LNCaP clone FGC (cell line): ENCODE results near the gene ANKRD16.
"Not testable (repeated sequence)": the region's sequence is repeated elsewhere in the genome, so short reads cannot be mapped to it uniquely, and the experiment has no call there.

Experiments used
- DNase-seq: peaks from one replicate; pipeline ENCODE4 v3.0.0-alpha.2; 2011; ENCODE audit warnings: low read depth
- H3K4me3 ChIP-seq: 2 replicates; pipeline ENCODE4 v1.5.1; 2011; ENCODE audit warnings: mild to moderate bottlenecking, low read depth, low read length, control low read depth
- CTCF ChIP-seq: IDR thresholded peaks from 2 replicates; pipeline ENCODE4 v1.5.1; 2012; ENCODE audit warnings: mild to moderate bottlenecking; ENCODE audit not compliant: control insufficient read depth, insufficient read depth; ENCODE audit errors: extremely low read depth

ANKRD16 gene

GRCh38 chr10:5869156-5869555 lies 20.5 kb downstream of the ANKRD16 start:
- no peak overlapping the region for H3K4me3 ChIP-seq
- DNase-seq = no peak
- no peak for TF ChIP-seq CTCF

GRCh38 chr10:5868383-5868782 lies 21.3 kb downstream of the ANKRD16 start:
- not testable (repeated sequence) for H3K4me3 ChIP-seq, DNase-seq

GRCh38 chr10:5867091-5867615 lies 22.5 kb downstream of the ANKRD16 start:
- H3K4me3 ChIP-seq, DNase-seq: not testable (repeated sequence)

DNA sequence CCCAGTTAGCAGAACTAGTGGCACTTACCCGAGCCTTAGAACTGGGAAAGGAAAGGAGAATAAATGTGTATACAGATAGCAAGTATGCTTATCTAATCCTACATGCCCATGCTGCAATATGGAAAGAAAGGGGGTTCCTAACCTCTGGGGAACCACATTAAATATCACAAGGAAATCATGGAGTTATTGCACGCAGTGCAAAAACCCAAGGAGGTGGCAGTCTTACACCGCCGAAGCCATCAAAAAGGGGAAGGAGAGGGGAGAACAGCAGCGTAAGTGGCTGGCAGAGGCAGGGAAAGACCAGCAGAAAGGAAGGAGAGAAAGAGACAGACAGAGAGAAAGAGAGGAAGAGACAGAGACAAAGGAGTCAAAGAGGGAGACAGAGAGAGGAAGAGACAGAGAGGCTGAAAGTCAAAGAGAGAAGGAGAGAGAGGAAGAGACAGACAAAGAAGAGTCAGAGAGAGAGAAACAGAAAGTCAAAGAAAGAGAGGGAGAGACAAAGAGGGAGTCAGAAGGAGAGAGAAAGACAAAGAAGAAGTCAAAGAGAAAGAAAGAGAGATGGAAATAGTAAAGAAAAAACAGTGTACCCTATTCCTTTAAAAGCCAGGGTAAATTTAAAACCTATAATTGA lies 23.1 kb downstream of the ANKRD16 start:
- not testable (repeated sequence) for H3K4me3 ChIP-seq, DNase-seq

DNA sequence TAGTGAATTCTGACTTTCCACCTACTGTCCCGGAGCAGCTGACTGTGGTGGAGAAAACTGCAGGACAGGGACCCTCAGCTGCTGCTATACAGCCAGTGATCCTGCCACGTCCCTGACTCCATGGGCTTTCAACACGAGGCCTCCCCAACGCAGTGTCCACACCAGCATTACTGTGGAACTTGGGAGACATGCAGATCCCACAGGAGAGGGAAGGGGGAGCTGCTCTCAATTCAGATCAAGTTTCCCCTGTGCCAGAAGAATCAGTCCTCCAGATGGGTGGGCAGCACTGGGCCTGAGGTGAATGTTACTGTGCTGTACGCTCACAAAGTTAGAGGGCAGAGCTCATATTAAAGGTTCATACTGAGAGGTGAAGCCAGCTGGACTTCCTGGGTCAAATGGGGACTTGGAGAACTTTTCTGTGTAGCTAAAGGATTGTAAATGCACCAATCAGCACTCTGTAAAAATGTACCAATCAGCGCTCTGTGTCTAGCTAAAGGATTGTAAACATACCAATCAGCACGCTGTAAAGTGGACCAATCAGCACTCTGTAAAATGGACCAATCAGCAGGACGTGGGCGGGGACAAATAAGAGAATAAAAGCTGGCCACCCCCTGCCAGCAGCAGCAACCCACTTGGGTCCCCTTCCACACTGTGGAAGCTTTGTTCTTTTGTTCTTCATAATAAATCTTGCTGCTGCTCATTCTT lies 26.6 kb downstream of the ANKRD16 start:
- not testable (repeated sequence) for H3K4me3 ChIP-seq, DNase-seq

DNA sequence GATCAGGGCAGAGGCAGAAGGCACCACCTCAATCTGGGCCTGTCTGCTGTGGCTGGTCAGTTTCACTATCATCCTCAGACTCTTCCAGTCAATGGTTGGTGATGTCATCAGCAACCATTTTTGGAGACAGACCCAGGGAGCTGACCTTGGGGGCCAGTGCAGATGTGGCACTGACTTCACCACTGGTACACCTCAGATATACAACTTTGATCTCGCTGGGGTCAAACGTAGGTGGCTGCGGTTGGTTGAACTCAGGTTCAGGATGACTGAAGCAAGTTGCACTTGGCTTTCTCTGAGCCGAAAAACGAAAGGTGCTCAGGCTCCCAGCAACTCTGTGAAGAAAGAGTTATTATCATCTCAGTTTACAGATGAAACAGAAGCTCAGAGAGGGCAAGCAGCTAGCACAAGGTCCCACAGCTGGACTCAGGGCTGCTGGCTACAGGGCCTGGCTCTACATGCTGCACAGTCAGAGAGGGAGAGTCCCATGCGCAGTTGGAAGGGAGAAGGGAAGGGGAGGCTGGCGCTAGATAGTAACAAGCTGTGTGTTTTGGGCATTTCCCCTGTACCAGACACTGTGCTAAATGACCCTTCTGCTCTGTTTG lies 27.2 kb downstream of the ANKRD16 start:
- no peak overlapping the region for H3K4me3 ChIP-seq
- no peak for TF ChIP-seq CTCF
- no peak for DNase-seq

DNA sequence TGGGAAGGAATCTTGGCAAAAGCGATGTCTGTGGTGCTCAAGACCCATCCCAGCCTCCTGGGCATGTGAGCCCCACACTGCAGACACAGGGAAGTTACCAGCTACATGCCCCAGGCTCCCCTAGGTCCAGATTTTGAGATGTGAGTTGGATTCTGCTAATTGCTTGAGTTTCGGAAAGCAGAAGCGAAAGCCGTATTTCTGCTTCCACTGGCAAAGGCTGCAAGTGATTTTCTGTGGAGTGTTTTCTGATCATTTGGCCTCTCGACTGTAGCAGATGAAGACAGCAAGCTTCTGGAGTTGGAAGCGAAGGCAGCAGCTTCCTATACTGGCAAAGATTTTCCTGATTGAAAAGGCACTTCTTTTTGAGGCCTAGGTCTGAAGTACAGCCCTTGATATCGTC lies 29.6 kb downstream of the ANKRD16 start:
- TF ChIP-seq CTCF = no peak

DNA sequence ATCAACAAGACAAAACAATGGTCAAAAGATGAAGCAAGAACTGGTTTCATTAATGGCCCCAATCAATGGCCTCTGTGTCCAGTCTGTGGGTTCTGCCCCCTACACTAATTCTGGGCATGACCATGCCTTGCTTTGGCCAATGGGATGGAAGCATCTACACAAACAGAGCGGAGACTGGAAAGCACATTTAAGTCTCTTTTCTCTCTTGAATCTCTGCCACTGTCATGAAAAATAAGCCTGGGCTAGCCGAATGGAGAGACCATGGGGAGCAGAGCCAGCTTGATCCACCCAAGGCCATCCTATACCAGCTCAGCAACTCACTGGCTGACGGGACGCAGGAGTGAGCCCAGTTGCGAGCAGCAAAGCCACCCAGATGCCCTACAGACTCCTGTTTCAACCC lies 30.9 kb downstream of the ANKRD16 start:
- H3K4me3 ChIP-seq = no peak overlapping the region
- no peak for DNase-seq
- TF ChIP-seq CTCF = no peak

More for the DNA sequence above, 29.6 kb downstream of the ANKRD16 start:
- no peak overlapping the region for H3K4me3 ChIP-seq
- DNase-seq = no peak

- no peak for TF ChIP-seq CTCF
- no peak for DNase-seq
- H3K4me3 ChIP-seq = no peak overlapping the region
These were observed 33.0 kb downstream of the ANKRD16 start for GRCh38 chr10:5856701-5857004.
